Measurements from ENCODE around the gene EIPR1. TPM values are rescaled to one million over a fixed set of nuclear protein-coding genes. Genes with fewer than 3 reads are reported as not detected.
"Not testable (repeated sequence)": the region's sequence is repeated elsewhere in the genome, so short reads cannot be mapped to it uniquely, and the experiment has no call there.

The EIPR1 gene
- total RNA-seq, 1 donor from 2014 or later = 10.2 TPM

GRCh38 chr2:3376821-3377220 is 797 bp downstream of the EIPR1 start:
- DNase-seq (ENCODE audit: missing footprints) = no peak
- ATAC-seq = no peak
- intact Hi-C loops (cut with DNase I) = loop anchor here (1.0 to 10.0 kb wide), 3 partner anchors 78 to 181 kb away; partner anchors contain the start of genes ADI1 and RNASEH1

- intact Hi-C loops (cut with DNase I) = loop anchor here (10.0 kb wide), 2 partner anchors 85 to 145 kb away; partner anchors contain the start of gene ADI1
- not testable (repeated sequence) for ATAC-seq; DNase-seq (ENCODE audit: missing footprints)
These were observed 8.1 kb downstream of the EIPR1 start for GRCh38 chr2:3369340-3370181.

GRCh38 chr2:3368261-3368722 is 9.3 kb downstream of the EIPR1 start:
- intact Hi-C loops (cut with DNase I) = no loop called here

GRCh38 chr2:3365219-3365618 is 12.4 kb downstream of the EIPR1 start:
- DNase-seq (ENCODE audit: missing footprints) (no peak), ATAC-seq (no peak)
- intact Hi-C loops (cut with DNase I) = no loop called here

More at GRCh38 chr2:3368261-3368722, 9.3 kb downstream of the EIPR1 start:
- no peak for DNase-seq (ENCODE audit: missing footprints)
- ATAC-seq = no peak

GRCh38 chr2:3361518-3362389 is 15.9 kb downstream of the EIPR1 start:
- ATAC-seq (no peak), DNase-seq (ENCODE audit: missing footprints) (no peak)
- intact Hi-C loops (cut with DNase I) = no loop called here

- ATAC-seq (no peak), DNase-seq (ENCODE audit: missing footprints) (no peak)
- intact Hi-C loops (cut with DNase I) = no loop called here
These were observed 19.7 kb downstream of the EIPR1 start for GRCh38 chr2:3357926-3358325.

- DNase-seq (ENCODE audit: missing footprints); ATAC-seq; intact Hi-C loops (cut with DNase I): not testable (repeated sequence)
These were observed 20.2 kb downstream of the EIPR1 start for GRCh38 chr2:3357446-3357845.

GRCh38 chr2:3356799-3357198 is 20.8 kb downstream of the EIPR1 start:
- intact Hi-C loops (cut with DNase I) = no loop called here
- DNase-seq (ENCODE audit: missing footprints) (no peak), ATAC-seq (no peak)

GRCh38 chr2:3355951-3356569 is 21.6 kb downstream of the EIPR1 start:
- intact Hi-C loops (cut with DNase I) = no loop called here
- no peak for DNase-seq (ENCODE audit: missing footprints)
- no peak for ATAC-seq

GRCh38 chr2:3354986-3355385 is 22.6 kb downstream of the EIPR1 start:
- intact Hi-C loops (cut with DNase I) = no loop called here
- no peak for DNase-seq (ENCODE audit: missing footprints)
- ATAC-seq = no peak

- intact Hi-C loops (cut with DNase I) = no loop called here
- no peak for DNase-seq (ENCODE audit: missing footprints)
- peak; percentile 46 for ATAC-seq
These were observed 28.4 kb downstream of the EIPR1 start for GRCh38 chr2:3349211-3349693.

- DNase-seq (ENCODE audit: missing footprints) = no peak
- intact Hi-C loops (cut with DNase I) = no loop called here
- ATAC-seq = no peak
These were observed 28.9 kb downstream of the EIPR1 start for GRCh38 chr2:3348767-3349166.

GRCh38 chr2:3345621-3346020 is 32.0 kb downstream of the EIPR1 start:
- intact Hi-C loops (cut with DNase I) = no loop called here
- no peak for DNase-seq (ENCODE audit: missing footprints)
- no peak for ATAC-seq

GRCh38 chr2:3344897-3345296 is 32.7 kb downstream of the EIPR1 start:
- DNase-seq (ENCODE audit: missing footprints) (no peak), ATAC-seq (no peak)
- intact Hi-C loops (cut with DNase I) = no loop called here

- intact Hi-C loops (cut with DNase I) = no loop called here
- no peak for ATAC-seq
These were observed 34.6 kb downstream of the EIPR1 start for GRCh38 chr2:3343012-3343411.

GRCh38 chr2:3342324-3342723 is 35.3 kb downstream of the EIPR1 start:
- intact Hi-C loops (cut with DNase I) = no loop called here
- DNase-seq (ENCODE audit: missing footprints) = no peak
- ATAC-seq = no peak

More at GRCh38 chr2:3343012-3343411, 34.6 kb downstream of the EIPR1 start:
- no peak for DNase-seq (ENCODE audit: missing footprints)

GRCh38 chr2:3341336-3341735 is 36.3 kb downstream of the EIPR1 start:
- no peak for ATAC-seq
- intact Hi-C loops (cut with DNase I) = no loop called here

GRCh38 chr2:3340144-3340543 is 37.5 kb downstream of the EIPR1 start:
- ATAC-seq (no peak), DNase-seq (ENCODE audit: missing footprints) (no peak)
- intact Hi-C loops (cut with DNase I) = no loop called here

More at GRCh38 chr2:3341336-3341735, 36.3 kb downstream of the EIPR1 start:
- no peak for DNase-seq (ENCODE audit: missing footprints)

- DNase-seq (ENCODE audit: missing footprints) (no peak), ATAC-seq (no peak)
- intact Hi-C loops (cut with DNase I) = no loop called here
These were observed 39.3 kb downstream of the EIPR1 start for GRCh38 chr2:3338340-3338739.
